ENCODE data around the gene SNRPA.
A peak's percentile ranks its signal among the peaks of the same experiment; 100 is the strongest.

- TF ChIP-seq CTCF (conservative IDR thresholded peaks at IDR 0.05; ENCODE audit: low read length) (peak; percentile 70), EZH2phosphoT487 (IDR thresholded peaks at IDR 0.05; ENCODE audit: borderline replicate concordance, low read depth, low read length) (no peak)
Observed at GRCh38 chr19:40804783-40805242, 53.8 kb downstream of the SNRPA start.

All from OCI-LY7 (cell line).